CD14-positive monocyte (primary cell): ENCODE data around the gene DCC. TPM values are rescaled to one million over a fixed set of nuclear protein-coding genes. Genes with fewer than 3 reads are reported as not detected.

Experiments
- DNase-seq, 3 donors: peaks; one replicate each; pipeline ENCODE4 v3.0.0-alpha.2; 2011 to 2022
- H2AFZ ChIP-seq: 2 replicates; pipeline ENCODE4 v1.6.0; 2012; ENCODE audit warnings: mild to moderate bottlenecking, low read depth, low read length, inconsistent platforms; ENCODE audit not compliant: insufficient read depth, poor library complexity, severe bottlenecking
- H3K27ac ChIP-seq, 2 donors: 1 replicate in 1 of 2; 2 replicates in 1 of 2; pipeline ENCODE4 v1.5.1; 2012 to 2013; ENCODE audit warnings: low read length in 2 of 2, control low read depth in 1 of 2, inconsistent platforms in 1 of 2, low read depth in 1 of 2, mild to moderate bottlenecking in 1 of 2
- H3K27me3 ChIP-seq, 2 donors: one replicate each; pipeline versions ENCODE4 v1.6.0 to v1.6.1; 2011 to 2013; ENCODE audit warnings: low read length in 2 of 2; ENCODE audit not compliant: control insufficient read depth in 2 of 2, insufficient read depth in 2 of 2
- H3K36me3 ChIP-seq, 2 donors: replicated peaks in 1 of 2; 1 replicate in 1 of 2; 2 replicates in 1 of 2; pipeline versions ENCODE4 v1.5.1 to v1.6.1; 2012 to 2013; ENCODE audit warnings: low read length in 2 of 2, control low read depth in 1 of 2, inconsistent platforms in 1 of 2, mild to moderate bottlenecking in 1 of 2; ENCODE audit not compliant: insufficient read depth in 2 of 2, control insufficient read depth in 1 of 2
- H3K4me1 ChIP-seq, 2 donors: 1 replicate in 1 of 2; 2 replicates in 1 of 2; pipeline versions ENCODE4 v1.5.1 to v1.6.1; 2012 to 2013; ENCODE audit warnings: low read length in 2 of 2, control low read depth in 1 of 2, inconsistent platforms in 1 of 2, mild to moderate bottlenecking in 1 of 2, moderate library complexity in 1 of 2; ENCODE audit not compliant: insufficient read depth in 2 of 2, control insufficient read depth in 1 of 2
- H3K4me2 ChIP-seq: replicated peaks from 2 replicates; pipeline ENCODE3; 2012; ENCODE audit warnings: low read length, moderate library complexity, mild to moderate bottlenecking; ENCODE audit not compliant: poor library complexity, severe bottlenecking; ENCODE audit errors: extremely low read depth
- H3K4me3 ChIP-seq, 3 experiments: fragments of 200-600 bp in 1 of 3; sonication (generic) in 1 of 3; replicated peaks in 1 of 3; 1 replicate in 2 of 3; 2 replicates in 1 of 3; pipeline ENCODE4 v1.5.1; 2011 to 2013; ENCODE audit warnings: low read length in 3 of 3, mild to moderate bottlenecking in 3 of 3, control low read depth in 2 of 3, low read depth in 2 of 3, inconsistent platforms in 1 of 3, moderate library complexity in 1 of 3
- H3K79me2 ChIP-seq: 2 replicates; pipeline ENCODE4 v1.6.0; 2012; ENCODE audit warnings: mild to moderate bottlenecking, control low read depth, inconsistent platforms, low read length, moderate library complexity; ENCODE audit not compliant: insufficient read depth
- H3K9ac ChIP-seq: 2 replicates; pipeline ENCODE4 v1.6.0; 2017; ENCODE audit warnings: low read length, mild to moderate bottlenecking; ENCODE audit not compliant: insufficient read depth, poor library complexity, severe bottlenecking
- H3K9me3 ChIP-seq, 2 donors: replicated peaks in 1 of 2; 1 replicate in 1 of 2; 2 replicates in 1 of 2; pipeline versions ENCODE4 v1.5.1 to v1.6.1; 2012 to 2013; ENCODE audit warnings: low read length in 2 of 2, control low read depth in 1 of 2; ENCODE audit not compliant: control insufficient read depth in 1 of 2, insufficient read depth in 1 of 2
- H4K20me1 ChIP-seq: 2 replicates; pipeline ENCODE4 v1.6.0; 2012; ENCODE audit warnings: mild to moderate bottlenecking, low read length, control low read depth, moderate library complexity; ENCODE audit not compliant: insufficient read depth
- H3K27ac Mint-ChIP-seq, 7 donors: one replicate each; pipeline ENCODE4 v1.8.0; 2020; ENCODE audit warnings: mild to moderate bottlenecking in 7 of 7, mixed read lengths in 7 of 7, moderate library complexity in 6 of 7, inconsistent platforms in 2 of 7
- H3K27me3 Mint-ChIP-seq, 3 donors: one replicate each; pipeline ENCODE4 v1.8.0; 2021 to 2022; ENCODE audit warnings: low read depth in 3 of 3, mild to moderate bottlenecking in 3 of 3, mixed read lengths in 3 of 3, moderate library complexity in 3 of 3, inconsistent platforms in 1 of 3
- H3K36me3 Mint-ChIP-seq, 2 donors: one replicate each; pipeline ENCODE4 v1.8.0; 2020; ENCODE audit warnings: mixed read lengths in 2 of 2, inconsistent platforms in 1 of 2, mild to moderate bottlenecking in 1 of 2
- H3K4me1 Mint-ChIP-seq: one replicate; pipeline ENCODE4 v1.8.0; 2020; ENCODE audit warnings: mild to moderate bottlenecking, mixed read lengths
- H3K4me3 Mint-ChIP-seq, 2 donors: one replicate each; pipeline ENCODE4 v1.8.0; 2020; ENCODE audit warnings: mild to moderate bottlenecking in 2 of 2, mixed read lengths in 2 of 2, moderate library complexity in 1 of 2
- H3K9me3 Mint-ChIP-seq, 7 donors: one replicate each; pipeline ENCODE4 v1.8.0; 2020 to 2022; ENCODE audit warnings: mixed read lengths in 7 of 7, mild to moderate bottlenecking in 6 of 7, moderate library complexity in 6 of 7, inconsistent platforms in 2 of 7
- WGBS: methylation state at CpG from one replicate; pipeline ENCODE4 v1.1.5; 2013; ENCODE audit warnings: missing lambda C conversion rate; ENCODE audit not compliant: insufficient coverage; 5-methylcytosine and 5-hydroxymethylcytosine counted together
- intact Hi-C, 2 donors: fragments of 100-400 bp; cut with micrococcal nuclease; formaldehyde crosslinking; loops; one replicate each; pipeline versions ENCODE4 v1.15.0 to v1.15.1; 2023
- polyA plus RNA-seq, 3 donors: library from polyadenylated mRNA; depleted of rRNA in 1 of 3; unstranded in 2 of 3; stranded (reverse) in 1 of 3; fragments of 300-500 nt in 2 of 3; fragments of >200 nt in 1 of 3; fragmentation: Illumina TruSeq in 2 of 3; gene quantifications; 1 replicate in 2 of 3; 2 replicates in 1 of 3; pipeline ENCODE4 v1.2.3, GENCODE V29; 2012 to 2021
- TF ChIP-seq, protein P1 (sequence below): fragments of 200-600 bp; IDR thresholded peaks from one replicate; pipeline ENCODE4 v1.8.0; 2022; ENCODE audit warnings: antibody characterized with exemption, mild to moderate bottlenecking

The DCC gene
- polyA plus RNA-seq, 3 donors, result not detected

GRCh38 chr18:53283708-53284107 lies 943.7 kb downstream of the DCC start:
- no peak overlapping the region for H3K9ac ChIP-seq
- no peaks in the 10 kb centered on the region for H3K36me3 ChIP-seq
- H3K4me3 ChIP-seq, result no peak overlapping the region
- TF ChIP-seq, protein P1, sequence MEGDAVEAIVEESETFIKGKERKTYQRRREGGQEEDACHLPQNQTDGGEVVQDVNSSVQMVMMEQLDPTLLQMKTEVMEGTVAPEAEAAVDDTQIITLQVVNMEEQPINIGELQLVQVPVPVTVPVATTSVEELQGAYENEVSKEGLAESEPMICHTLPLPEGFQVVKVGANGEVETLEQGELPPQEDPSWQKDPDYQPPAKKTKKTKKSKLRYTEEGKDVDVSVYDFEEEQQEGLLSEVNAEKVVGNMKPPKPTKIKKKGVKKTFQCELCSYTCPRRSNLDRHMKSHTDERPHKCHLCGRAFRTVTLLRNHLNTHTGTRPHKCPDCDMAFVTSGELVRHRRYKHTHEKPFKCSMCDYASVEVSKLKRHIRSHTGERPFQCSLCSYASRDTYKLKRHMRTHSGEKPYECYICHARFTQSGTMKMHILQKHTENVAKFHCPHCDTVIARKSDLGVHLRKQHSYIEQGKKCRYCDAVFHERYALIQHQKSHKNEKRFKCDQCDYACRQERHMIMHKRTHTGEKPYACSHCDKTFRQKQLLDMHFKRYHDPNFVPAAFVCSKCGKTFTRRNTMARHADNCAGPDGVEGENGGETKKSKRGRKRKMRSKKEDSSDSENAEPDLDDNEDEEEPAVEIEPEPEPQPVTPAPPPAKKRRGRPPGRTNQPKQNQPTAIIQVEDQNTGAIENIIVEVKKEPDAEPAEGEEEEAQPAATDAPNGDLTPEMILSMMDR, result no peak
- H3K27ac ChIP-seq, result no peak overlapping the region
- no peaks in the 10 kb centered on the region for H3K4me1 ChIP-seq
- peaks cover 0 to 7% of the 10 kb centered on the region in 2 donors for H3K9me3 ChIP-seq
- no peaks in the 10 kb centered on the region for H3K27me3 ChIP-seq
- intact Hi-C loops, result no loop called here
- H2AFZ ChIP-seq, result no peak overlapping the region
- Mint-ChIP-seq H3K36me3 (no peaks in the 10 kb centered on the region), H3K9me3 (peaks cover 0 to 10% (median 0%) of the 10 kb centered on the region in 7 donors), H3K27ac (no peak overlapping the region), H3K27me3 (no peaks in the 10 kb centered on the region), H3K4me3 (no peak overlapping the region), H3K4me1 (no peaks in the 10 kb centered on the region)
- no peaks in the 10 kb centered on the region for H3K79me2 ChIP-seq
- H4K20me1 ChIP-seq, result no peaks in the 10 kb centered on the region
- WGBS, result no CpG with 5 or more reads among the region's 2 CpGs
- no peak overlapping the region for H3K4me2 ChIP-seq
- no peak for DNase-seq

- 88% methylated on average over 3 of the region's 6 CpGs for WGBS
- Mint-ChIP-seq H3K27me3 (peaks cover 0 to 3% (median 3%) of the 10 kb centered on the region in 3 donors), H3K27ac (no peak overlapping the region), H3K4me1 (no peaks in the 10 kb centered on the region), H3K4me3 (no peak overlapping the region), H3K9me3 (peaks cover 0 to 10% (median 7%) of the 10 kb centered on the region in 7 donors), H3K36me3 (no peaks in the 10 kb centered on the region)
- TF ChIP-seq, protein P1, result no peak
- peaks cover 6 to 8% of the 10 kb centered on the region in 2 donors for H3K9me3 ChIP-seq
- H3K79me2 ChIP-seq, result no peaks in the 10 kb centered on the region
- H3K27me3 ChIP-seq, result no peaks in the 10 kb centered on the region
- no peaks in the 10 kb centered on the region for H3K36me3 ChIP-seq
- no peak overlapping the region for H3K27ac ChIP-seq
- H3K9ac ChIP-seq, result no peak overlapping the region
- no peak overlapping the region for H3K4me3 ChIP-seq
- H2AFZ ChIP-seq, result no peak overlapping the region
- DNase-seq, result no peak
- intact Hi-C loops, result no loop called here
- no peaks in the 10 kb centered on the region for H4K20me1 ChIP-seq
- H3K4me2 ChIP-seq, result no peak overlapping the region
- H3K4me1 ChIP-seq, result no peaks in the 10 kb centered on the region
Measured at GRCh38 chr18:53305461-53305860, 965.5 kb downstream of the DCC start.
